Smooth muscle cell (in vitro differentiated cells): ENCODE measurements around the gene PLD5. TPM values are rescaled to one million over a fixed set of nuclear protein-coding genes. Genes with fewer than 3 reads are reported as not detected.
"Not testable (repeated sequence)": the region's sequence is repeated elsewhere in the genome, so short reads cannot be mapped to it uniquely, and the experiment has no call there.

Source experiments
- DNase-seq: peaks from one replicate; lab custom pipeline; 2025; ENCODE audit not compliant: unreplicated experiment; lab: John Stamatoyannopoulos, UW
- H2AFZ ChIP-seq: fragments of 200-600 bp; sonication (generic); 2 replicates; pipeline ENCODE4 v1.6.0; 2016; ENCODE audit warnings: antibody characterized with exemption, low read depth, mild to moderate bottlenecking
- H3F3A ChIP-seq: fragments of 200-600 bp; sonication (generic); 2 replicates; pipeline ENCODE4 v1.6.0; 2017; ENCODE audit warnings: antibody characterized with exemption, low read depth
- H3K27ac ChIP-seq: fragments of 200-600 bp; sonication (generic); 2 replicates; pipeline ENCODE4 v1.5.1; 2016; ENCODE audit warnings: low read depth, mild to moderate bottlenecking
- H3K27me3 ChIP-seq: fragments of 200-600 bp; sonication (generic); 2 replicates; pipeline ENCODE4 v1.6.1; 2016; ENCODE audit warnings: low read depth, mild to moderate bottlenecking
- H3K36me3 ChIP-seq: fragments of 200-600 bp; sonication (generic); 2 replicates; pipeline ENCODE4 v1.5.1; 2016; ENCODE audit warnings: low read depth
- H3K4me1 ChIP-seq: fragments of 200-600 bp; sonication (generic); 2 replicates; pipeline ENCODE4 v1.5.1; 2016; ENCODE audit warnings: low read depth
- H3K4me2 ChIP-seq: fragments of 200-600 bp; sonication (generic); 2 replicates; pipeline ENCODE4 v1.6.0; 2016; ENCODE audit warnings: mild to moderate bottlenecking
- H3K4me3 ChIP-seq: fragments of 200-600 bp; sonication (generic); 2 replicates; pipeline ENCODE4 v1.5.1; 2016; ENCODE audit warnings: mild to moderate bottlenecking
- H3K79me2 ChIP-seq: fragments of 200-600 bp; sonication (generic); 2 replicates; pipeline ENCODE4 v1.6.0; 2016; ENCODE audit warnings: low read depth, mild to moderate bottlenecking
- H3K9ac ChIP-seq: fragments of 200-600 bp; sonication (generic); 2 replicates; pipeline ENCODE4 v1.6.0; 2016; ENCODE audit warnings: low read depth
- H3K9me3 ChIP-seq: fragments of 200-600 bp; sonication (generic); replicated peaks from 2 replicates; pipeline ENCODE4 v1.5.1; 2016; ENCODE audit warnings: low read depth
- H4K20me1 ChIP-seq: fragments of 200-600 bp; sonication (generic); 2 replicates; pipeline ENCODE4 v1.6.0; 2016; ENCODE audit warnings: low read depth
- CTCF ChIP-seq: fragments of 200-600 bp; sonication (generic); IDR thresholded peaks from 2 replicates; pipeline ENCODE4 v1.5.1; 2017; ENCODE audit warnings: borderline replicate concordance, mild to moderate bottlenecking, antibody characterized with exemption; ENCODE audit not compliant: insufficient read depth, poor library complexity, severe bottlenecking
- WGBS: methylation state at CpG from one replicate; pipeline ENCODE4 v1.1.7; 2016; ENCODE audit warnings: low lambda C conversion rate; 5-methylcytosine and 5-hydroxymethylcytosine counted together
- polyA plus RNA-seq: library from polyadenylated mRNA; unstranded; fragments of >200 nt; fragmentation: Nextera tagmentation; extraction: Ambion mirVana; gene quantifications from 2 replicates; pipeline ENCODE4 v1.2.1, GENCODE V29; 2016
- total RNA-seq: library from RNA; depleted of rRNA; stranded (reverse); fragments of >200 nt; gene quantifications from 2 replicates; pipeline ENCODE4 v1.2.3, GENCODE V29; 2014

The PLD5 gene
- total and polyA plus RNA-seq, 2 experiments from 2014 or later, result 0.25 to 0.27 TPM

DNA sequence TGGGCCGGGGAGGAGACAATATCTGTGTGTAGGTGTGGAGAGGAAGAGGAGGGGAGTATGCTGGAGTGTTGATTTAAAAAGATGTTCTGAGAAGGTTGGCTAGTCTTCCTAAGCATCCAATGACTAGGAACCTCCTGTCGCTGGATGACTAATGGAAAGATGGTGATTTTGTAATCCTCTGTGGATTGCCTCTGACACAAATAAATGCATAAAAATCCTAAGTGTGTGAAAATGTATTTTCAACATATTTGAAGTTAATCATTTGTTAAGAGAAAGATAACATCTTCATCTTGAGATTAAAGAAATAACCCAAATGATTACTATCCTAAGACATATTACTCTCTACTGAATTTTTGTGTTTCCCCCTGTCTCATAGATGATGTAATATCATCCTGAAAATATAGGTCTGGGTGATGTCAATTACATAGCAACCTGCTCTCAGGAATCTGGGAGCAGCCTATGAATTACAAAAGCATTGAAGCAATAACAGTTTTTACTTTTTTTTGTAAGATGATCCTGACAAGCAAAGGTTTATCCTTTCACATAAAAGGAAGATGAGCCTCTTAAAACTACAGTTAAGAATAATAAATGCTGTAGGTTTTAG is 305.1 kb downstream of the PLD5 start:
- Histone ChIP-seq H3K4me1 (peaks cover 5% of the 10 kb centered on the region), H3K79me2 (no peaks in the 10 kb centered on the region), H3K9me3 (peaks cover 6% of the 10 kb centered on the region), H3K4me2 (no peak overlapping the region), H3K27ac (no peak overlapping the region), H3K27me3 (no peaks in the 10 kb centered on the region), H3K36me3 (no peaks in the 10 kb centered on the region), H2AFZ (no peak overlapping the region), H3K9ac (no peak overlapping the region), H3F3A (no peaks in the 10 kb centered on the region), H4K20me1 (no peaks in the 10 kb centered on the region), H3K4me3 (no peak overlapping the region)
- no peak for DNase-seq
- 88% methylated on average over 2 of the region's 2 CpGs for WGBS
- no peak for TF ChIP-seq CTCF

GRCh38 chr1:242216368-242216767 is 308.1 kb downstream of the PLD5 start:
- Histone ChIP-seq H3K4me2 (no peak overlapping the region), H3K79me2 (no peaks in the 10 kb centered on the region), H2AFZ (no peak overlapping the region), H4K20me1 (no peaks in the 10 kb centered on the region), H3K4me3 (no peak overlapping the region), H3K36me3 (no peaks in the 10 kb centered on the region), H3K9ac (no peak overlapping the region), H3K4me1 (peaks cover 16% of the 10 kb centered on the region), H3K27ac (no peak overlapping the region), H3K27me3 (no peaks in the 10 kb centered on the region), H3F3A (no peaks in the 10 kb centered on the region), H3K9me3 (peaks cover 6% of the 10 kb centered on the region)
- 63% methylated on average over 4 of the region's 4 CpGs for WGBS
- no peak for DNase-seq
- TF ChIP-seq CTCF, result no peak

DNA sequence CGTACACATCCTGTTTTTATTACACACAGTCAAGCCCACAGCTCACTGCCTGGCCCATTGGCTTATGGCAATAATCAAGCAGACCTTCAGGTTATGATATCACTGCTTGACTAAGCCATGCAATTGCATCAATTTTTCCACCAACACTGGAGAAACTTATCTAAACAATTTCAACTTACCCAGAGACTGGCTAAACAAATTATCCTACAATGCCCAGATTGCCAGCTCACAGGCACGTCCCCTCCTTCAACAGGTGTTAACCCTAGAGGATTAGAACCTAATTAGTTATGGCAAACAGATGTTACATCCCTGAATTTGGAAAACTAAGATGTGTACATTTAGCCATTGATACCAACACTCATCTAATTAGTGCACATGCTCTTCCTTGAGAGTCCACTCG is 310.0 kb downstream of the PLD5 start:
- not testable (repeated sequence) for H2AFZ ChIP-seq, H3F3A ChIP-seq, H3K79me2 ChIP-seq, H3K27me3 ChIP-seq, H3K9me3 ChIP-seq, H4K20me1 ChIP-seq, H3K36me3 ChIP-seq, DNase-seq, H3K4me3 ChIP-seq, H3K4me2 ChIP-seq, H3K9ac ChIP-seq, H3K27ac ChIP-seq
- H3K4me1 ChIP-seq, result peaks cover 22% of the 10 kb centered on the region
- WGBS, result 88% methylated on average over 3 of the region's 3 CpGs

GRCh38 chr1:242212961-242213360 is 311.5 kb downstream of the PLD5 start:
- H3F3A ChIP-seq, H3K27ac ChIP-seq, H3K9me3 ChIP-seq, H3K36me3 ChIP-seq, H3K79me2 ChIP-seq, H3K27me3 ChIP-seq, DNase-seq, H4K20me1 ChIP-seq, H3K4me3 ChIP-seq, H2AFZ ChIP-seq, H3K9ac ChIP-seq, H3K4me2 ChIP-seq: not testable (repeated sequence)
- H3K4me1 ChIP-seq, result peaks cover 26% of the 10 kb centered on the region
- WGBS, result 49% methylated on average over 4 of the region's 4 CpGs

DNA sequence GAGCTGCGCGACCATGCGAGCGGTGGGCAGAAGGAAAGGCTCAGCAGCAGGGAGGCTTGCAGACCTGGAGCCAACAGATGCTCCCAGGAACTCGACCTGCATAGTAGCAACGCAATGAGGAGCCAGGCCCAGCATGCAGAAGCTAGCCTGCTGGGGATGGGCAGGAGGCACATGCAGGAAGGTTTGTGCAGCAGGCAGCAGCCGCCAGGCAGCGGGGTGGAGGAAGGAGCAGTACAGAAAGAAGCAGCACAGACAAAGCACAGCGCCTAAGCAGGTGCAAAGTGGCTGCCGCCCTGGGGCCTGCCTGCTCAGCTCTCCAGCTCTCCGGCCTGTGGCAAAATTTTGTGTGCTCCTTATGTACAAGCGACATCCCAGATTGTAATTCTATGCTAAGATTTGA is 312.1 kb downstream of the PLD5 start:
- peaks cover 6% of the 10 kb centered on the region for H3K9me3 ChIP-seq
- no peak overlapping the region for H3K27ac ChIP-seq
- no peak for DNase-seq
- H3K4me2 ChIP-seq, result no peak overlapping the region
- H3K27me3 ChIP-seq, result no peaks in the 10 kb centered on the region
- no peaks in the 10 kb centered on the region for H3F3A ChIP-seq
- H3K4me3 ChIP-seq, result no peak overlapping the region
- no peak for TF ChIP-seq CTCF
- H3K79me2 ChIP-seq, result no peaks in the 10 kb centered on the region
- H4K20me1 ChIP-seq, result no peaks in the 10 kb centered on the region
- H3K9ac ChIP-seq, result no peak overlapping the region
- WGBS, result 61% methylated on average over 12 of the region's 12 CpGs
- H3K36me3 ChIP-seq, result no peaks in the 10 kb centered on the region
- peaks cover 26% of the 10 kb centered on the region for H3K4me1 ChIP-seq
- H2AFZ ChIP-seq, result no peak overlapping the region
